Testis (tissue), 2 donors: ENCODE results near the gene KCNJ10.

Source experiments
- CTCF ChIP-seq, 3 experiments: fragments of 450-650 bp in 2 of 3; fragments of 200-600 bp in 1 of 3; sonication (generic) in 1 of 3; IDR thresholded peaks; one replicate each; pipeline ENCODE4 v1.5.1; 2016 to 2019; ENCODE audit warnings: antibody characterized with exemption in 3 of 3, mild to moderate bottlenecking in 2 of 3, moderate library complexity in 1 of 3
- POLR2A ChIP-seq: fragments of 450-650 bp; IDR thresholded peaks from one replicate; pipeline ENCODE4 v1.6.1; 2017; ENCODE audit warnings: antibody characterized with exemption, mild to moderate bottlenecking, moderate library complexity

GRCh38 chr1:159973350-159973940, 96.5 kb downstream of the KCNJ10 start:
- TF ChIP-seq CTCF (IDR thresholded peaks at IDR 0.05): no peak
- no peak for TF ChIP-seq POLR2A
